Hepatocyte (in vitro differentiated cells): ENCODE measurements around the gene SSC5D. TPM values are rescaled to one million over a fixed set of nuclear protein-coding genes. Genes with fewer than 3 reads are reported as not detected.

ENCODE experiments used
- DNase-seq: peaks from one replicate; pipeline ENCODE4 v3.0.0-alpha.2; 2016; ENCODE audit warnings: low spot score
- H2AFZ ChIP-seq: fragments of 200-600 bp; sonication (generic); 2 replicates; pipeline ENCODE4 v1.6.0; 2016; ENCODE audit warnings: antibody characterized with exemption, mild to moderate bottlenecking
- H3K27ac ChIP-seq: fragments of 200-600 bp; sonication (generic); 2 replicates; pipeline ENCODE4 v1.5.1; 2016; ENCODE audit warnings: mild to moderate bottlenecking
- H3K27me3 ChIP-seq: fragments of 200-600 bp; sonication (generic); 2 replicates; pipeline ENCODE4 v1.6.1; 2016
- H3K36me3 ChIP-seq: fragments of 200-600 bp; sonication (generic); replicated peaks from 2 replicates; pipeline ENCODE4 v1.5.1; 2016; ENCODE audit warnings: low read depth; ENCODE audit not compliant: insufficient read depth
- H3K4me1 ChIP-seq: fragments of 200-600 bp; sonication (generic); 2 replicates; pipeline ENCODE4 v1.5.1; 2016; ENCODE audit warnings: mild to moderate bottlenecking, moderate library complexity; ENCODE audit not compliant: insufficient read depth
- H3K4me2 ChIP-seq: fragments of 200-600 bp; sonication (generic); 2 replicates; pipeline ENCODE4 v1.6.0; 2016
- H3K4me3 ChIP-seq: fragments of 200-600 bp; sonication (generic); 2 replicates; pipeline ENCODE4 v1.5.1; 2016; ENCODE audit warnings: mild to moderate bottlenecking
- H3K79me2 ChIP-seq: fragments of 200-600 bp; sonication (generic); 2 replicates; pipeline ENCODE4 v1.6.0; 2017; ENCODE audit warnings: mild to moderate bottlenecking
- H3K9me2 ChIP-seq: fragments of 200-600 bp; sonication (generic); replicated peaks from 2 replicates; pipeline ENCODE4 v1.6.0; 2017; ENCODE audit warnings: mild to moderate bottlenecking; ENCODE audit not compliant: insufficient read depth
- H3K9me3 ChIP-seq: fragments of 200-600 bp; sonication (generic); 2 replicates; pipeline ENCODE4 v1.5.1; 2016; ENCODE audit warnings: low read depth, mild to moderate bottlenecking
- H4K20me1 ChIP-seq: fragments of 200-600 bp; sonication (generic); 2 replicates; pipeline ENCODE4 v1.6.0; 2016; ENCODE audit warnings: mild to moderate bottlenecking; ENCODE audit not compliant: insufficient read depth, poor library complexity, severe bottlenecking
- CTCF ChIP-seq: fragments of 200-600 bp; sonication (generic); IDR thresholded peaks from 2 replicates; pipeline ENCODE4 v1.5.1; 2016; ENCODE audit warnings: antibody characterized with exemption, mild to moderate bottlenecking; ENCODE audit not compliant: poor library complexity
- EZH2 ChIP-seq: fragments of 200-600 bp; sonication (generic); IDR thresholded peaks from 2 replicates; pipeline ENCODE4 v1.6.1; 2016; ENCODE audit warnings: antibody characterized with exemption, mild to moderate bottlenecking, borderline replicate concordance
- EZH2phosphoT487 ChIP-seq: fragments of 200-600 bp; sonication (generic); IDR thresholded peaks from one replicate; pipeline ENCODE4 v1.6.1; 2018; ENCODE audit warnings: antibody characterized with exemption, mild to moderate bottlenecking, low read depth, moderate library complexity; ENCODE audit not compliant: unreplicated experiment, severe bottlenecking
- WGBS: methylation state at CpG from one replicate; pipeline ENCODE4 v1.1.6; 2016; ENCODE audit warnings: low lambda C conversion rate; ENCODE audit errors: missing lambda C conversion rate; 5-methylcytosine and 5-hydroxymethylcytosine counted together
- polyA plus RNA-seq: library from polyadenylated mRNA; unstranded; fragments of >200 nt; fragmentation: Nextera tagmentation; extraction: Ambion mirVana; gene quantifications from 2 replicates; pipeline ENCODE4 v1.2.1, GENCODE V29; 2016
- total RNA-seq: library from RNA; depleted of rRNA; stranded (reverse); fragments of >200 nt; gene quantifications from 2 replicates; pipeline ENCODE4 v1.2.3, GENCODE V29; 2014

SSC5D gene
- total and polyA plus RNA-seq, 2 experiments from 2014 or later, result 0.80 to 5.1 TPM

- Histone ChIP-seq H3K4me2 (no peak overlapping the region), H2AFZ (no peak overlapping the region), H3K9me3 (no peaks in the 10 kb centered on the region), H3K27ac (no peak overlapping the region), H3K4me1 (no peaks in the 10 kb centered on the region), H4K20me1 (no peaks in the 10 kb centered on the region), H3K79me2 (no peaks in the 10 kb centered on the region), H3K36me3 (no peaks in the 10 kb centered on the region), H3K27me3 (no peaks in the 10 kb centered on the region), H3K9me2 (no peaks in the 10 kb centered on the region), H3K4me3 (no peak overlapping the region)
- TF ChIP-seq CTCF (no peak), EZH2 (no peak), EZH2phosphoT487 (no peak)
- WGBS, result 80% methylated on average over 10 of the region's 10 CpGs
- DNase-seq, result no peak
Observed at GRCh38 chr19:55508120-55508519, 19.9 kb downstream of the SSC5D start.

- H3K9me2 ChIP-seq, result no peaks in the 10 kb centered on the region
- H3K4me3 ChIP-seq, result no peak overlapping the region
- peak overlapping the region; percentile 80 for H2AFZ ChIP-seq
- H3K27ac ChIP-seq, result peak overlapping the region; percentile 55
- H3K4me2 ChIP-seq, result peak overlapping the region; percentile 84
- WGBS, result 14% methylated on average over 33 of the region's 61 CpGs
- no peaks in the 10 kb centered on the region for H3K36me3 ChIP-seq
- no peaks in the 10 kb centered on the region for H4K20me1 ChIP-seq
- TF ChIP-seq EZH2 (no peak), CTCF (peak; percentile 94)
- no peaks in the 10 kb centered on the region for H3K79me2 ChIP-seq
- DNase-seq, result peak; percentile 97
- no peaks in the 10 kb centered on the region for H3K27me3 ChIP-seq
- no peaks in the 10 kb centered on the region for H3K4me1 ChIP-seq
- no peaks in the 10 kb centered on the region for H3K9me3 ChIP-seq
Observed at GRCh38 chr19:55516878-55517620, 28.8 kb downstream of the SSC5D start.

DNA sequence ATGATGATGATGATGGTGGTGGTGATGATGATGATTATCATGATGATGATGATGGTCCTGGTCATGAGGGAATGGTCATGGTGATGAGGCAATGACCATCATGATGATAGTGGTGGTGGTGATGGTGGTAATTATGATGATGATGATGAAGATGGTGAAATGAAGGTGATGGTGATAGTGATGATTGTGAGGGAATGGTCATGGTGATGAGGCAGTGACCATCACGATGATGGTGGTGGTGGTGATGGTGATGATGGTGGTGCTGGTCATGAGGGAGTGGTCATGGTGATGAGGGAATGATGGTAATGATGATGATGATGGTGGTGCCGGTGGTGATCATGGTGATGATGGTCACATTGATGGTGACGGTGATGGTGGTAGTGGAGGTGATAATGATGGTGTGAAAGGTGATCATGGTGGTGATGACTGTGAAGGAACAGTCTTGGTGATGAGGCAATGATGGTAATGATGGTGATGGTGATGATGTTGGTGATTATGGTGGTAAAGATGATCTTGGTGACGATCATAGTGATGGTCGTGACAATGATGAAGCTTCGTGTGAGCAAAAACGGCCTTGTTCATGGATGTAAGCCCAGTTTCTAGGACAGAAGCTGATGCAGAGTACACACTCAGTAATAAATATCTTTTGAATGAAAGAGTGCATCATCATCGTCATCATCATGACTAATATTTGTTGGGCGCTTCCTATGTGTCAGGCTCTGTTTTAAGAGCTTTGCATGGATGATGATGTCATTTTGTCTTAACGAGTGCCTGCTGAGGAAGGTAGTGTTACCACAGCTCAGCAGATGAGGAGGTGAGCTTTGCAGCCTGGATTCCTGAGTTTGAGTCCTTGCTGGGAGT lies 31.4 kb downstream of the SSC5D start:
- no peaks in the 10 kb centered on the region for H4K20me1 ChIP-seq
- WGBS, result 85% methylated on average over 10 of the region's 10 CpGs
- no peak for TF ChIP-seq EZH2phosphoT487
- TF ChIP-seq EZH2, result no peak
- no peak for TF ChIP-seq CTCF
- no peak overlapping the region for H2AFZ ChIP-seq
- no peak for DNase-seq
- H3K27me3 ChIP-seq, result peaks cover under 1% of the 10 kb centered on the region
- no peak overlapping the region for H3K27ac ChIP-seq
- no peaks in the 10 kb centered on the region for H3K36me3 ChIP-seq
- no peak overlapping the region for H3K4me2 ChIP-seq
- no peak overlapping the region for H3K4me3 ChIP-seq
- no peaks in the 10 kb centered on the region for H3K4me1 ChIP-seq
- H3K9me3 ChIP-seq, result no peaks in the 10 kb centered on the region
- H3K9me2 ChIP-seq, result no peaks in the 10 kb centered on the region
- H3K79me2 ChIP-seq, result no peaks in the 10 kb centered on the region
